CD4-positive, alpha-beta T cell treated with Interferon alpha-2 for 1 hour (primary cell): ENCODE data around the gene IFT43.

Experiments
- DNase-seq, 2 donors: peaks; one replicate each; pipeline ENCODE4 v3.0.0-alpha.2; 2020 to 2022

Gene IFT43

GRCh38 chr14:76083796-76084765 is 98.5 kb downstream of the IFT43 start:
- no peak for DNase-seq

GRCh38 chr14:76085358-76085757 is 99.8 kb downstream of the IFT43 start:
- no peak for DNase-seq

- DNase-seq: no peak
Measured at GRCh38 chr14:76086636-76087035, 101.1 kb downstream of the IFT43 start.

- no peak for DNase-seq
Measured at GRCh38 chr14:76088326-76088725, 102.8 kb downstream of the IFT43 start.

GRCh38 chr14:76088771-76089571 is 103.4 kb downstream of the IFT43 start:
- DNase-seq: no peak

- no peak for DNase-seq
Measured at GRCh38 chr14:76089575-76089974, 104.0 kb downstream of the IFT43 start.

- DNase-seq: no peak
Measured at GRCh38 chr14:76090616-76091391, 105.2 kb downstream of the IFT43 start.

GRCh38 chr14:76093077-76093476 is 107.5 kb downstream of the IFT43 start:
- no peak for DNase-seq

- no peak for DNase-seq
Measured at GRCh38 chr14:76096257-76096656, 110.7 kb downstream of the IFT43 start.

- DNase-seq: no peak
Measured at GRCh38 chr14:76097547-76097946, 112.0 kb downstream of the IFT43 start.

GRCh38 chr14:76098047-76098446 is 112.5 kb downstream of the IFT43 start:
- DNase-seq: no peak

- DNase-seq: no peak
Measured at GRCh38 chr14:76098916-76099675, 113.5 kb downstream of the IFT43 start.

- no peak for DNase-seq
Measured at GRCh38 chr14:76100236-76100635, 114.7 kb downstream of the IFT43 start.

- DNase-seq: no peak
Measured at GRCh38 chr14:76101391-76102379, 116.1 kb downstream of the IFT43 start.

- no peak for DNase-seq
Measured at GRCh38 chr14:76104802-76105355, 119.3 kb downstream of the IFT43 start.

- no peak for DNase-seq
Measured at GRCh38 chr14:76106188-76106587, 120.6 kb downstream of the IFT43 start.

GRCh38 chr14:76109087-76109880 is 123.7 kb downstream of the IFT43 start:
- no peak for DNase-seq

GRCh38 chr14:76112889-76113624 is 127.5 kb downstream of the IFT43 start:
- no peak for DNase-seq

- no peak for DNase-seq
Measured at GRCh38 chr14:76113691-76114090, 128.1 kb downstream of the IFT43 start.
